OCI-M1 (cell line): ENCODE measurements around the gene NRG2.

Experiments used
- DNase-seq: peaks from one replicate; lab custom pipeline; 2025; lab: John Stamatoyannopoulos, UW

Gene NRG2

DNA sequence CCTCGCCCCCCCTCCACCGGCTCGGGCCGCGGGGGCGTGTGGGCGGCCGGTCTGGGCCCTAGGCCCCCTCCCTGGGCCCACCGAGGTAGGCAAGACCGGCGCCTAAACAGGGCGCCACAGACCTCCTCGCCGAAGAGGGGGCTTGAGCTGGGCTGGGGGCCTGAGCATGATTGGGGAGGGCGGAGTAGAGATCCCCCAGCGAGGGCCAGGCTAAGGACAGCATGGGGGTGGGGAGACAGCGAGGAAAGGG is 138.6 kb downstream of the NRG2 start:
- DNase-seq: no peak

DNA sequence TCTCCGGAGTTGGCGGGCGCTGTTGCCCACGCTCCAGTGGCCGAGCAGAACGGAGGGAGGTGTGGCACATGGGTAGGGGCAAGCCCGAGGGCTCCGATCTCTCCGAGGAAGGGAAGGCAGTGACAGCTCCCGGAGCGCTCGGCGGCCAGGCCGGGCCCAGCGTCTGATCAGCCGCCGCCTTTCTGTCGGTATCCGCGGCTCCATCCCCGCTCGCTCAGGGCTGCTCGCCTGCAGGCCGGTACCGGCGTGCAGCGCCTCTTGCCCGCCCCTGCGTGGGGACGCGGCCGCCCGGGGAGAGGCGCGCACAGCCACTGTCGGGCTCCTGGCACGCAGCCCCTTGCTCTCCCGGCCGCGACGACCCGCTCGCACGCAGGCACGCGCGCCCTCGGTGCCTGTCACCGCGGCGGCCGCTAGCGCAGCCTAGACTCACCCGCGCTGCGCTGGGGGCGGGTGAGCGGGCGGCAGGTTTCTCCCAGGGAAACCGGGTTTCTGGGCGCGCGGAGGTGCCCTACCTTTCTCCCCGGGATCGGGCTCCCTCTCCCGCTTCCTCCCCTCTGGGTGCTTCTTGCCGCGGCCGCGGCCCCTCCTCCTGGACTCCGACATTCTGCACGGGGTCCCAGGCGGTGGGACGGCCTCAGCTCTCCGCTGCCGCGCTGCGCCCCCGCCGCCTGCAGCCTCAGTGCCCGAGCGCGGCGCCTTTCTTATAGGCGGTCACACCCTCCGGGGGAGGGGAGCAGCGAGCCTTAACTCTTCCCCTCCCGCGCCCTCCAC is 139.1 kb downstream of the NRG2 start:
- no peak for DNase-seq

DNA sequence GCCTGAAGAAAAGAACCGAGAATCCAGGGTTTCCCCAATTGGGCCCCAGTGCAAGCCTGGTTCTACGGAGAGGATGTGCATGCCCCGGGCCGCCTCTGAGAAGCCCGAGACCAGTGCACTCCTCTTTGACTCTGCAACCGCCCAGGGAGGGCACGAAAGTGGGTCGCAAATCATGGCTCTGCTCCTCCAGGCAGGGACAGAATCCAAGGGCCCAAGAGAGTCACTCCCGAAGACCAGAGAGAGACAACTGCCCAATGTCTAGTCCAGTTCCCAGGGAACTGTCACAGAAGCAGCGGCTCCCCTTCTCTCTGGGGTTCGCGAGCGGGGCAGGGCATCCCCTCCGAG is 139.7 kb downstream of the NRG2 start:
- DNase-seq: no peak

DNA sequence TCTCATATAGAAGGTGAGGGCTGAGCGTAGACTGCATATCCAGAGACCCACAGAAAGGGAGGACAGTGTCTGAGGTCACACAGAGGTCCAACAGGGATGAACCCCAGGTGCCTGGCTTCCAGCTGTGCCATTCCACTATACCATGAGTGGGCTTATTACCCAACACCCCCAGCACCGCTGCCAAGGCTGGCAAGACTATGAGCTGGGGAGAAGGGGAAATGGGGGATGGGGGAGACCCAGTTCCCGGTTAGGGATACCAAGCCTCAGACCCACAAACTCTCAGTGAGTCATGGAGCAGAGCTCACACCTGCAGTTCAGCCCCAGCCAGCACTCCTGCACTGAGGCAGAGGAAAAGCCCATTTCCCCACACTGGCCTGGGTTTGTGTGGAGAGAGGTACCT is 141.1 kb downstream of the NRG2 start:
- DNase-seq: no peak

DNA sequence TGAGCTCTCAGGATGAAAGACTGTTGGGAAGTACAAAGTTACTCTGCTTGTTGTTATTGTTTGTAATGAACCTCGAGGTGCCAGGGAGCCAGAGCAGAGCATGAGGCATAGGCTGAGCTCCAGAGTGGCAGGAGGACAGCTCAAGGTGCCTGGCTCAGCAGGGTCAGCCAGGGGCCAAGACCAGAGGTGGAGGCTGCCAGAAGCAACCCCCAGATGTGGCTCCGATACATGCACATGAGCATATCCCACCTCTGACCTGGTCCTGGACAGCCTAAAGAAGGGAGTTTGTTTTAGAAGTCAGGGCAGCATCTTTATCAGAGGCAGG is 141.9 kb downstream of the NRG2 start:
- no peak for DNase-seq

DNA sequence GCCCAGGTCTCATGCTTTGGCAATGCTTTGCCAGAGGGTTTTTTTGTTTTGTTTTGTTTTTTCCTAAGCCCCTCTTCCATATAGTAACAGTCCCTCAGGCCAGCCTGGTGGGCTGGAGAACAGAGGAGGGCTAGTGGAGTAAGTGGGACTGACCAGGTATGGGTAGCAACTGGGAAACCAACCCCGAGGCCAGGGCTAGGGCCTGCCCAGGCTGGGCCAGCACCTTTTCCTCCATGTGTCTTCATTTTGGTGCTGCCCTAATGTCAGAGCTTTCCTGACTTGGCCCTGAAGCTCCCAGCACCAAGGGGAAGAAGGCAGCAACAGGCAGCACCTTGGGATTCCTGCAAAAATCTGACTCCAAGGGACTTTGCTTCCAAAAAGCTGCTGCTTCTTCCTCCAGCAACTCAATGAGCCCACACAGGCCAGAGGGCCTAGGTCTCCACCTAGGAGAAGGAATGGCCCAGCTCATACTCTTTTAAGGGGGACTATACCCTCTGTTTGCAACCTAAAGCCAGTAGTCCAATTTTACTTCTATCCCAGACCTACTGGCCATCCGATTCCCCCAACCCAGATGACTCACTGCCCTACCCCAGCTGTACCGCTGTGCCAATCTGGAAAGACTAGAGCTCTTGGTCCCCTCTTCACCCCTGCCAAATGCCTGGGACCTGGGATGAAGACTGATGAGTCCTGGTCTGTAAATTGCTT is 142.4 kb downstream of the NRG2 start:
- DNase-seq: no peak

DNA sequence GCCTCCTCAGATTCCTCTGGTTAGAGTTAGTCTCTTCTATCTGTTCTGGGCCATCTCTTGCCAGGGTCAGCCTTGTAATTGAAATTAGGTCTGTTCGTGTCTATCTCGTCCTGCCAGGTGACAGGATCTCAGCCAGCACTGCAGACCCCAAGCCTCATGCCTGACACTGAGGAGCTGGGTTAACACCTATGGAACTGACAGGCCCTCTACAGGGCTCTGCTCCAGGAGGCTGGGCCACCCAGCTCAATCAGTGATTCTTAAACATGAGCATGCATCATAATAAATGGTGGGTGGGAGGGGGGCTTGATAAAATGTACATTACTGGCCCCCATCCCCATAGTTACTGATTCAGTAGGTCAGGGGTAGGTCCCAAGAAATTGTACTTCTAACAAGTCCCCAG is 144.1 kb downstream of the NRG2 start:
- DNase-seq: no peak

DNA sequence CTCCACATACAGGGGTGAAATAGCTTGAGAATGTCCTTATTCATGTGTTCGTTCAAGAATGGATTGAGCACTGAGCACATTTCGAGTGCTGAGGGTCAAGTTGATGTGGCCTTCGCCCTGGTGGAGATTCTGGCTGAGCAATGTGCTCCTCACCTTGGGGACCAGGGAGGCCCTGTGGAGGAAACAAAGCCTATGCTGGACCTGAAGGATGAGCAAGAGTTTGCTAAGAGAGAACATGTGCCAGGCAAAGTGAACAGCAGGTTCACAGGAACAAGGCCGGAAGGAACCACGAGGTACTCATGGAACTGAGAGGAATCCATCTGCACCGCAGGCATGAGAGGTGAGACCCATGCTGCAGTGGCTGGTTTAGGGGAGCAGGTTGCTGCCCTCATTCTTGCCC is 145.1 kb downstream of the NRG2 start:
- no peak for DNase-seq

DNA sequence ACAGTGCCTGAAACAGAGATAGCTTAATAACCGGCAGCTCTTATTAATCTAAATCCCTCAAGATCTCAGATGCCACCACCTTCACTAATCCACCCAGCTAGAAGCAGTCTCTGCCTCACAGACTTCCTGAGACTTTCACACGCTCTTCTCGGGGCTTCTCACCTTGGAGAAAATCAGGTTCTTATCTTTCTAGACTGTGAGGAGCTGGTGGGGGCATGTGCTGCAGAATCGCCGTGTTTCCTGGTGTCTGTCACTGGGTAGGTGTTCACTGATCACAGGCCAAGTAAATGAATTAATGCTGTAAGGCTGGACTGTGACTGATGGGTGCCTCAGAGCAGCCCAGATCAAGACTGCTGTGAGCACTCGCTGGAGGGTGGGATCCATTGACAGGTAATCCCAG is 145.8 kb downstream of the NRG2 start:
- DNase-seq: no peak

DNA sequence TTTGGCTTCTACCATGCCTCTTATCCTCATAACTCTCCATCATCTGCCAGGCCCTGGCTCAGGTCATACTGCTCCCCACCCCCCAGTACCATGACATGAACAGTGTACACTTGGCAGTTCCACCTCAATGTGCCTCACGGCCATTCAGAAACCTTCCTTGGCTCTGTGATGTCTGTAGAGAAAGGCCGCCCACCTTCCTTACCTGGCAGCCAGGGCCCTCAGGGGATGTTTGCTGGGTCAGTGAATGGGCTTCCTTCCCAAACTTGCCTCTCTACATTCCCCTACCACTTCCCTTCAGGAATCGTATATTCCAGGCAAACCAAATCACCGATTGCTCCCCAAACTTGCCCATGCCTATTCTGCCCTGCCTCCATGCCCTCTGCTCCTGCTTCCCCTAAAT is 146.4 kb downstream of the NRG2 start:
- DNase-seq: no peak

DNA sequence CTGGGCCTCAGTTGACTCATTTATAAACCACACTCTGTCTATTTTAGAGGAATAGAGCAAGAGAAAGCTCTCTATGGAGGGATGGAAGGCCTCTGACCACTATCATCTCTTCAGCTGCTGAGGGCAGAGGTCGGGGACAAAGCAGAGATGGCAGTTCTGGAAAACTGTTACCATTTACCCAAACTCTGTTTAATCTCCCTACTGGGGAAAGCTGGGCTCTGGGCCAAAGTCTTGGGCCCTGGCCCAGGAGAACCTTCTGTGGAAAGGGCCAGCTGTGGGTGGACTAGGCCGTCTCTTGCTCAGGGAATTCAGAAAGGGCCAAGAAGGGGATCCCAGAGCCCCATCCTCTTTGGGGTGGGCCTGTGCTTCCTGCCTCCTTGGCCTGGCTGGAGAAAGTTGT is 147.5 kb downstream of the NRG2 start:
- DNase-seq: no peak

DNA sequence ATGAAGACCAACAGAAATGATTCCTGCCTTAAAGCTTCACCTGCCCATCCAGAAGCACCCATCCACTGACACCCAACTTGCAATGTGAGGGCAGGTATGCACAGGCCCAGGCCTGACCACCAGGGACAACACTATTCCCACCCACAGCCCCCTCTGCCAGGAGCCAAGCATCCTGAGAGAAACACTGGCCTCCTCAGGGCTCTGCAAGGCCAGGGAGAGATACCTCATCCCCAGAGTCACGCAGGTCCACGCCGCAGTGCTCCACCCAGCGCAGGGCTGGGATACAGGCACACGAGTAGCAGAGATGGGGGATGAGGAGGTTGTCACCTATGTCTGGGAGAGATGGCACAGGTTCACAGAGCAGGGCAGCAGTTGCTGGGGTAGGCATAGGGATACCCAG is 148.1 kb downstream of the NRG2 start:
- DNase-seq: no peak

DNA sequence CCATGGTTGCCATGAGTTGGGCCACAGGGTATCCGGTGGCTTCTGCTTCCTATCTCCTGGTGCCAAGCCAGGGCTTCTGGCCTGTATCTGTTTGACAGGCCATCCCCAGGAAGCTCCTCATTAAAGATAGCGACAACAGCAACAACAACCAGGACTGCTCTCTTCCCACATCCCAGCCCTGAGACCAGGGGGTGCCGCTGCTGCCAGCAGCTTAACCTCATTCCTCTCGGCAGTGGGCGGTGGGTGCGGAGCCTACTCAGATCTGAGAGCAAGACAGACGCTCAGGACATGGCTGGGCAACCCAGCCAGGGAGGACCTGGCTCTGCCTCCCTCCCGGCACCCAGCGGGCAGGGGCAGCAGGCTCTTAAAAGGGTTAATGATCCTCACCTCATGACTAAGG is 149.2 kb downstream of the NRG2 start:
- no peak for DNase-seq

DNA sequence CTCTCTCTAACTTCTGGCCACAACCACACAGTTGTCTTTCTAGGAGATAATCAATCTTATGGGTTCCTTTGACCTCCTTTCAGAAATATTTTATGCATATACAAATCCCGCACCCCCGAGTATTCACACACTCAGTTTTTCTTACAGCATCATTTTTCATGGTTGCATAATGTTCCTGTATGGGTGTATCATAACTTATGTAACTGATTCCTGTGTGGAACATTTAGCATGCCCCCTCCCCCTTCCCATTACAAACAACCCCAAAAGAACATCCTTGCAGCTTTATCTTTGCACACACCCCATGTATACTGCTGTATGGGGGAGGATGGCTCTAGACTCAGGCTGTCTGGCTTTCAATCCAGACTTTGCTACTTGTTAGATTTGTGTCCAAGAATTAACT is 153.7 kb downstream of the NRG2 start:
- DNase-seq: no peak

DNA sequence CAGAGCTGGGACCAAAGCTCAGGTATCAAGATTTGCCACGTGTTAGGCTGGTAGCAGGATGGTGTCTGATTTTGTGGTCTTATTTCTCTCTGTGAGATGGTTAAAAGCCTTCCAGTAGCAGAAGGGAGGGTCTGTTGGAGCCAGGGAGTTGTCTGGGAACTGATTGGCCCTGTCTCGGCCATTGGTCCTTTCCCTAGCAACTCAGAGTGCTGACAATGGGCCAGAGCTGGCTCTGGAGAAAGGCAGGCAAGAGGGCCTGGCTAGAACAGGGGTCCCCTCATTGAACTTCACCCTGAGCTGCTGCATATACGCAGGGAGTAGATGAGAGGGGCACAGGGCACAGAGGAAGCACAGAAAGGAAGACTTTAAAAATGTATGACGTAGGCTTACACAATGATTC is 154.7 kb downstream of the NRG2 start:
- no peak for DNase-seq

DNA sequence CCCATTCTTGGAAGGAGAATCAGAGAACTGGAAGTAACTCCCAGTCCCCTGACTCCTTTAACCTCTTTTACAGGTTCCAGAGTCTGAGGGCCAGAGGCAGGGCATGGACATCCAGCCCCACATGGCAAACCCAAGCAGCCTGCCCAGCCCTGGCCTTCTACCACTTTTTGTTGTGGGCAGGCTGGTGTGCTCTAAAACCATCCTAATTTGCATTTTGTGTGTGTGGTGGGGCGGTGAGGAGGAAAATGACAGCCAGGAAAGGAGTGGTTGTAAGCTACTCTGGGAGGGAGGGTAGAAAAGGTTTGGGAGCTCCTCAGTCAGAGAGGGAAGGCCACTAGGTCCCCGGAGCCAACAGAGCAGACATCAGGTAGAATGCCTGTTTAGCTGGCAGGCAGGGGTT is 156.9 kb downstream of the NRG2 start:
- no peak for DNase-seq

DNA sequence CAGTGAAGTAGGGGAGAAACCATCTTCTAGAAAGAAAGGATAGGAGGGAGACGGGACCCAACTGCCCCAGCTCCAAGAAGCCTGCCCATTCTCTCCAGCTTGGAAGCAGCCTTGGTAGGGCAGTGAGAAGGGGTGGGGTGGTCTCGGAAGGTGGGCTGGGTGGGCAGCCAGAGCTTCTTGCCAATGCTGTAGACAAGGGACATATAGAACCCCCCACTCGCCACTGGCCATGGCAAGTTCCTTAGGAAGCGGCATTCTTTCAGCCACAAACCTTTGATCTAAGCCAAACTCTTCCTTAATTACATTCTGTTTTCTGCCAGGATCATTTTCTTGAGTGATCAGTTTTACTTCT is 157.3 kb downstream of the NRG2 start:
- DNase-seq: no peak

DNA sequence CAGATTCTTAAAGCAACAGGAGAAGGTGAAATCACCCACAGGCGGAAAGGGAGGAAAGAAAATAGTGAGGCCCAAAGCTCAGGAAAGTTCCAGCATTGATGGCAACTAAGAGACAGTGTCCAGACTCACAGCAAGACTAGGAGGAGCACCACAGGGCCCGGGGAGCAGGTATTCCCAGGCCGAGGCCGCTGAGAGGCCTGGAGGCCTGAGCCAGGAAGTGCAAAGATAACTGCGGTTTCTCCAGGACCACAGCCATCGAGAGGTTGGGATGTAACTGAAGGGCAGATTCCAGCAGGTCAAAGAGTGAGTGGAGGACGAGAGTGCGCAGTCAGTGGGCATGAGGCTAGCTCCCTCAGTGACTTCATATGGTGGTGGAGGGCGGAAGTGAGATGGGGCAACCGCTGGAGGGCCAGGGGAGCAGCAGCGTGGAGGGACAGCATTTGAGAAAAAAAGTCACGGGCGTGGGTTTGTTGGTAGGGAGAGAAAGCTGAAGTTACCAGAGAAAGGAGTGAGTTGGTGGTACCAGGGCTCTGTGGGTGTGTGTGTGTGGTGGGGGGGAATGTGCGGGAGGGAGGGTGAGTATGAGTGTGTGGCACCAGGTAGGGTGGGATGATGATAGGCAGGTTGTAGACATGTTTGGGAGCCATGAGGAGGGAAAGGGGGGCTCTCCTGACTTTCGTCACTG is 157.8 kb downstream of the NRG2 start:
- DNase-seq: no peak

DNA sequence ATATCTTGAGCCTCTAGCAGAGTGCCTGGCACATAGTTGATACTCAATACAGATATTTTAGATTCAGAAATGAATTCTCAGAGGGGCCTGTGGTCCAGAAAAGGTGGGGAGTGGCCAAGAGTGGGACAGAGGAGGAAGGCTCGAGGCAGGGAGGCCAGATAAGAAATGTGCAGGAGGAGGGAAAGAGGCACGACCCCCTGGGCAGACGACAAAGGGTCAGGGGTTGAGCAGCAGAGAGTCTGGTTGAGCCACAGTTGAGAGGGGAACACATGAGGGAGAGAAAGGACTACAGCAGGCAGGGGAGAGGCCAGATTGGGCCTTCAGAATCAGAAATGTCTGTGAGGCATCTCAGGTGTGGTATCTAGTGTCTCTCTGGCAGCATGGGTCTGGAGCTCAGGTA is 158.4 kb downstream of the NRG2 start:
- DNase-seq: no peak

DNA sequence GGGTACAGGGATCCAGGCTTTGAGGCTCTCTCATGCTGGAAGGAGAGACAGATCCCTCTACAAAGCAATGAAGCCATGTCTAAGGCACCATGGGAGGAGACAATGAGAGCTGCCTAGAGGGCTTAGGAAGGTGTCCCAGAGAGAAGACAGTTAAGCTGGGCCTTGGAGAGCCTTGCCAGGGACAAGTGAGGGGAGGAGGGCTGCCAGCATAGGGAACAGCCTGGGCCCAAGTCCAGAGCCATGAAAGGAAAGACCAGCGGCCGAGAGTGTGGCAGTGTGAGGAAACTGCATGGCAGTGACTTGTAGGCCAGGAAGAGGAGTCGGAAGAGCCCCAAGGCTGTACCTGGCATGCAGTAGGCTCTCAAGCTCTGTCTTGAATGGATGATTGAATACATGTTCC is 159.0 kb downstream of the NRG2 start:
- no peak for DNase-seq

DNA sequence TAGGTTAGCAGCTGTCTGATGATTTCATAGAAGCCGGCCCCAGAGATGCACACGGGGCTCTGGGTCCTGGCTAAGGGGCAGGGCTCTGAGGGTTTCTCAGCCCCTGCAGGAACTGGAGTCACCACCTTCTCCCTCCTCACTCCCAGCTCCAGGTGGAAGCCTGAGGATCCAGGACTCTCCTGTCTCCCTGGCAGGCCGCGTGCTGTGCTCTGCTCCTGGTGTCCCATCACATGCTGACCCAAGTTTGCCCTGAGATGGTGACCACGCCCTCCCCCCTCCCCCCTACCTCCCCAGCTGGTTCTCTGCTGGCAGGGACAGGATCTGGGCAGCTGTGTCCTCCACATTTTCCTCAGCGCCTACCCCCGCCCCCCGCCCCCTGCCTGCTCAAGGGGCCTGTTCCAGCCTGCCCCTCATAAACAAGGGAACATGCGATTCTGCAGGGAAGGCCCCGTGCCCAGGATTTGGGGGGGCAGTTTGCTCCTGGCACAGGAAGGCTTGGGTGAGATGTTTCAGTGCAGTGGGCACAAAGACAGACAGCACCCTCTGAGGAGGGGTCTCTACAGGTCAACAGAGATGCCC is 160.0 kb downstream of the NRG2 start:
- no peak for DNase-seq

DNA sequence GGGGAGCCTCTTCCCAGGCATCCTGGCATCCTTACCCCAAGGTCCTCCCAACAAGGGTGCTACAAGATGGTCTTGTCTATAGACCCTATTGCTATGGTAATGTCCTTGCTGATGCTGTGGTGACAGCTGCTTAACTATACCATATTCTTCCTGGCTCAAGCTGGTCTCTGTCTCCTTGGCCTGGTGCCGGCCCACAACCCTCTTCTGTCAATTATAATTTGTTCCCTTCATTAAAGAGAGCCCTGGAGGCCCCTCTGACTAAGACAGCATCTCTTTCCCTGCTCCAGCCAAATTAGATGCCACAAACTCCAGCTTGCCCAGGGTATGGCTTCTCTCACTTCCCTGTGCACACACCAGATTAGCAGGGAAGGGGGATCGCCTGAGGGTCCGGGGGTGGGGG is 160.8 kb downstream of the NRG2 start:
- DNase-seq: no peak

DNA sequence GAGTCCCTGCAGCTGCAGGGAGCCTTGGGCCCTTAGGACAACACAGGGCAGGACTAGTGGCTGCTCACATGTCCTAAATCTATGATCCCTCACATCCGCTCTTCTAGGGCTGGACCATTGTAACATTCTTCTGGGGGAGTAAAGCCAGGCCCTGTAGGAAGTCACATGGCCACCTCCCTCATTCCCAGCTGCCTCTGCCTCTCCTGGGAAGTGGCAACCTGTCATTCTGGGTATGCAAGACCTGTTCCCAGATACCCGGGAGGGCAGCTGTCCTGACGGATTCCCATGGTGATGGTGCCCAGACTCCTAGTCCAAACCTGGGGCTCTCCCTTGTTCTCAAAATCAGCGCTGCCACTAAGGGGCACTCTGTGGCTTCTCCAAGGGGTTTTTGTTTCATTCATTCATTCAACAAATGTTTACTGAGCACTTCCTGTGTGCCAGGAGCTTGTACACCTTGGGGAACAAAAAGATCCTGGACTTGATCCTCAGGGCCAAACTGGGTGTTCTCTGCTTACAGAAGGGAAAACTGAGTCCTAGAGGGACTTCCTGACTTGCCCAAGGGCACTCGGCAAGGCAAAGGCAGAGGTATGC is 161.9 kb downstream of the NRG2 start:
- no peak for DNase-seq
